ENCODE results near the gene MTERF4.

Gene MTERF4

DNA sequence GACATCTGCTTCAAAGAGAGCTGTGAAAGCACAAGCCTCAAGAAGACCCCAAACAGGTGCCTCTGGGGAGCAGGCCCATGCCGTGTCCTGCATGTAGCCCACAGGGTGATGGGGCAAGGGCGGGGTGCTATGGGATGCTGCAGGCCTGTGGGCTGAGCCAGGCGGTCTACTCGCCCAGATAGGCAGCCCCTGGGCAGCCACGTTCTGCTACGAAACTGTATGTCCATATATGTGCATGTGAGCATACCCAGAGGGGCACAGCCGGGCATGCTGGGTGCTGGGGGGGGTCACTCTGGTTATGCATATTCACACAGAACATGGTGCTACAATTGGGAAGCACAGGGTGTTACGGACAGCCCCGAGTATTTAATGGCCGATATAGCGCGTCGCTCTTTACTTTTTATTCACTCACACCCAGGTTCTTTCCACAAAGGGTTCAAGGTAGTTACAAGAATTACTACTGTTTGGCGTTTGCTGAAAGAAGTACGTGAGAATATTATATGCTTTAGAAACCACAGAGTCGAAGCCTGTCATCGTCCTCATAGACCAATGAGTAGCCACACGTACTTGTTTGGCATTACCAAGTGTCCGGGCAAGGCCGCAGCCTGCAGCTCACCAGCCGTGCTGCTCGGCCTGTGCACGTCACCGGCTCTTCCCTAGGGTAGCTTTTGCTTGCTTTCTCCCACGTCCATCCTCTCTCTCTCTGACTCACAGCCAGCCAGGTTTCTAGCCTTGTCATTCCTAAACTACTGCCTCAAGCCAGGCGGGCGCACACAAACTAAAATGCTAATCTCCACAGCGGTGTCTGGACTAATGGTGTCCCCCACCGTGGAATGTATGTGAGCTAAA is 14.4 kb downstream of the MTERF4 start:
- DNase-seq: no peak

GRCh38 chr2:241084856-241085444 is 17.1 kb downstream of the MTERF4 start:
- no peak for DNase-seq

GRCh38 chr2:241083091-241083415 is 19.0 kb downstream of the MTERF4 start:
- DNase-seq: no peak

GRCh38 chr2:241082341-241083090 is 19.6 kb downstream of the MTERF4 start:
- no peak for DNase-seq

- DNase-seq: no peak
Observed at GRCh38 chr2:241081643-241082340, 20.3 kb downstream of the MTERF4 start.

- no peak for DNase-seq
Observed at GRCh38 chr2:241081190-241081642, 20.9 kb downstream of the MTERF4 start.

- no peak for DNase-seq
Observed at GRCh38 chr2:241080405-241081189, 21.5 kb downstream of the MTERF4 start.

- DNase-seq: no peak
Observed at GRCh38 chr2:241074901-241075540, 27.1 kb downstream of the MTERF4 start.

DNA sequence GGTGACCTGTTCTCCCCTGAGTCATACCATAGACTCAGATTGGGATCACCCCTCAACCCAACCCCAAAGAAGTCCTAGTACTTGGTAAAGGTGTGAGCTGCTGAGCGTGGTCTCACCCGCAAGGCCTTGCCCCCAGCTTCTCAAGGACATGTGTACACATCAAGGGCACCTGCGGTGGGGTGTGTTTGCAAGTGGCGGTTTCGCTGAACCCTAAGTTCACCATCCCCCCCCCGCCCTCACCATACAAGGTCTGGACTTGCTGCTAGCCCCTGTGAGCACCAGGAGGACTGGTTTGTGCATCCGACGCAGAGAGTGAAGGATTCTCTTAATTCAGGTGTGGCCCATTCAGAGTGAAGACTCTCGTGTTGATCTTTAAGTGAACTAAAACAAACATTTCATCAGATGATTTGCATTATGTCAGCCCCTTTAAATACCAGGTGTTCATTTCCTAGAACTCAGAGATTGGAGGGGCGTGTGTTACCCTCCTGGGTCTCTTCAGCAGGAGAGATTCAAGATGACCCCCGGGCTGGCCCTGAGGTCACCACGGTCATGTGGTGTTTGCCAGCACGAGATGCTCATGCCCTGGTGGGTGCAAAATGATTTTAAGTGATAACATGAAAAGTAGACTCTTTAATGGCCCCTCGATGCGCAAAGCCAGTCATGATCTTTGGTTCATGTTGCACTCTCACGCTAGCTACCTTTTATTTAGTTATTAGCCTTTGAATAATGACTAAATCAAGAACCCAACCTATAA is 27.8 kb downstream of the MTERF4 start:
- no peak for DNase-seq

DNA sequence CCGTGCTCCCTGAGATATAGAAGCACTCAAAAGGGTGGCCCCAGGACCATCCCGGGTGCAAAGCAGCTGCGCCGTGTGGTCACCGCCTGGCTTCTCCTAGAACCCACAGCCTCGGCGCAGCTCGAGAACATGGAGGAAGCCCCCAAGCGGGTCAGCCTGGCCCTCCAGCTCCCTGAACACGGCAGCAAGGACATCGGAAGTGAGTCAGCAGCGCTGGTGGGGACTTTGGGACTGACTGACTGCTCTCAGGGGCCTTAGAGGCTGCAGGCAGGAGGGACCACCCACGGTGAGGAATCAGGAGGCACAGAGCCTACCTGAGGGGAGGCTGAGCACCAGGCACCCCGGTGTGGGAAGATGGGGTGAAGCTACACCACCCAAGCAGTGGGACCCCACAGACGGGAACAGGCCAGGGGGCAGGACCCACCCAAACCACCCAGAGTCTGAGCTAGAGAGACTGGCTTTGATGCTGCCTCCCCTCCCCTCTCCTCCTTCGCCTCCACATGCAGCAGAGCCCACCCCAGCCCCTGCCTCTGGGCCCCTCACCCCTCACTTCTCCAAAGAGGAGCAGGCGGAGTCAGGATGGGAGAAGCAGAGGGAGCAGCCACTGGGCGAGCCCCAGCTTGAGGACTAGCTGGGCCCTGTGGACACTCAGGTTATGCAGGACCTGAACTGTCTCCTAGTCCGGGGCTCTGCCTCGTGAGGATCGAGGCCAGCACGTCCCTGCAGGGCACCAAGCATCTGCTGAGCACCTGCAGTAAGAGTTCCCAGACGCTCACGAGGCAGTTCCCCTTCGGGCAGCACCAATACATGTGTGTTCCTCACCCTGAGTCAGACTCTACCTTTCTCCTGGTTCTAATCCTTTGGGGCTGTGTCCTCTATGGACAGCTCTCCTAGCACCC is 28.7 kb downstream of the MTERF4 start:
- no peak for DNase-seq

DNA sequence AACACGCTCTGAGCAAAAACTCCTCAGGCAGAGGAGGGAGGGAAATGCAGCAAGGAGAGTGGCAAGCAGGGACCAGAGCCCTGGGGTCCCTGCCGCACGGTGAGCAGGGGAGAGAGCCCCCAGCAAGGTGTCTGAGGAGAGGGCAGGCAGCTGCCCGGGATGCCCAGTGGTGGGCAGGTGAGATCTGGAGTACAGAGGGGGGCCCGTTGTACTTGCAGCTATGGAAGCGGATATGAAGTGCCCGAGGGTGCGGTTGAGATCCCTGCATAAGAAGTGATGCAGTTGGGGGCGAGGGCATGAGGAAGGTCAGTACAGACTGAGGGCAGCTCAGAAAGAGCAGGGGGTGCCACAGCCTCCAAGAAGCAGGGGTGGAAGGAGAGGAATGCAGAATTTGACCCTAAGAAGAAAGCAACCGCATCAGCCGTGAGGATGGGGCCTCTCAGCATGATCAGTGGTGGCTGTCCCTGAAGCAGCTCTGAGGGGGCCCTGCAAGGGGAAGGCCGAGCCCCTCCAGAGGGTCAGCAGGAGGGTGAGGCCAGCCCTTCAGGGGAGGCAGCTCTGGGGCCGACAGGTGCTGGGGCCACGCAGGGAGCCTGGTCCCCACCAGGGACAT is 29.4 kb downstream of the MTERF4 start:
- DNase-seq: no peak

DNA sequence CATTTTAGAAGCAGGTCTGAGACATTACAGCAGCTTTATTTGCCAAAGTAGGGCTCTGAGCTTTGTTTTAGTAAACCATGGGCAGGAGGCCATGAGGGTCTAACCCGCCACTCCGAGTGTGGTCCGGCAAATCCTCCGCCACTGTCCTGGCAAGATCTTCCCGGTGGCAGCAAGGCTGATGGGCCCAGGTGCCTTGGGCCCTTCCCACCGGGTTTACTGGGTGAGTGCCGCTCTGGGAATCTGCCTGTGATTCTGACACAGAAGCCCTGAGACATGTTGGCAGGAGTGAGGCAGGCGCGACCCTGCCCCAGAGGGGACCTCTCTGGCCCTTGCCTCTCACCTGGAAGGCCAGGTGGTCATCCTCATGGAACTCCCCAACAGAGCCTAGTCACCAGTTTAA is 29.9 kb downstream of the MTERF4 start:
- DNase-seq: no peak

DNA sequence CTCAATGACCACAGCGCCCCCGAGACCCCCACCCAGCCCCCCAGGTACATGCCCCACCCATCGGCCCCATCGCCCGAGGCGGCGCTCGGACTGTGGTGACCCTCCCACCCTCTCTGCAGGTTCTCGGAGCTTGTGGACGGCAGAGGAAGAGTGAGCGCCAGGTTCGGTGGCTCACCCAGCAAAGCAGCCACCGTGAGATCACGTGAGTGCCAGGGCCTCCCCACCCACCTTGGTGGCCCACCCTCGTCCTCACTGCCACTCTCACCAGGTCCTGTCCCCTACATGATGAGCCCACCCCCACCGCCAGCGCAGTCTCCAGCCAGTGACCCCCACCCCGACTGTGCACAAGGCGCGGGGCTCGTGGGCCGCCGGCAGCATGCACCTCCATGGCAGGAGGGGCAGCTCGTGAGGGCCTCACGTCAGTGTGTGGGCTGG is 30.4 kb downstream of the MTERF4 start:
- DNase-seq: no peak

DNA sequence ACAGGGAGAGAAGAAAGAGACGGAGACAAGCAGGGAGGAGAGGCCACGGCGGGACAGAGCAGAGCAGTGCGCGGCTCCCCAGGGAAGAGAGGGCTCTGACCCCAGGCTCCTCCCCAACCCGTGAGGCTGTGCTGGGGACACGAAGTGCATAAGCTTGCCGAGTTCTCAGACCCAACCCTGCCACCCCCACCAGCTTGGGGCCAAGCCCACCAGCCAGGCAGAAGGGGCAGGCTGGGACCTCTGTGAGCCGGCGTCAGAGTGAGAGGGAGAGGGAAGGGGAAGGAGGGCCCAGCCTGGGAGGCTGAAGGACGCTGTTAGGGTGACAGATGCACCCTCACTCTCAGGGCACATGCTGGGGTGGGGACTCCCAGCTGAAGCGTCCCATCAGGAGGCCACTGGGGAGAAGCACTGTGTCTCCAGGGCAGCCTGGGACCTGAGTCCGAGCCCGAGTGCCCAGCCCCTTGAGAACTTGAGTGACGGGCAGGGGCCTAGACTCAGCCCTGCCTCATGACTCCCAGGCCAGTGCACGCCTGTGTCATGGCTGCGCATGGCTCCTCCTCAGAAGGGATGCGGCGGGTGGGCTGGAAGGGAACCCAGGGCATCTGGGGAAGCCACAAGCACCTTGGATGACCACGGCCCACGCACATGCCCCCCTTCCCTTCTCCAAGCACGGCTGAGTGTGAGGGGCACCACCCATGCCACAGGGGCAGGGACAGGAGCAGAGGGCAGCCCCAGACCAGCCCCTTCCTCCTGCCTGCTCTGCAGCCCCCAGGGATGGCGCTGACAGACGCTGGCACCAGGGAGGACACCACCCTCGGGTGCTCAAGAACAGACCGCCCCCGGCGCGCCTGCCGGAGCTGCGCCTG is 31.0 kb downstream of the MTERF4 start:
- DNase-seq: no peak

DNA sequence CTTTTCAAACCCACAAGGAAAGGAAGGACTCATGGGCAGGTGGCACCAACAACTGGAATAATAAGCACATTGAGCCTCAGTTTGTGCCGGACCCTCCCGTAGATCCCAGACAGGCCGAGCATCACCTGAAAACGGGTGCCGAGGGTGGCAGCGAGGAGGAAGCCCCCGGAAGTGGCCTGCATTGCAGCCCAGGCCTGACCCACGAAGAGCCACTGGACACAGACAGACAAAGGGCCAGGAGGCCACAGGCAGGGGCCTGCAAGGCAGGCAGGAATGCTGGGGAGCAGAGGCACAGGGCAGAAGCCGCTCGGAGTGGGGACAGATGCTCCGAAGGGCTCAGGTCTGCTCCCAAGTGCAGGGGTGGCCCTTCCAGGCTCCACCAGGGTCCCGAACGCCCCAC is 31.7 kb downstream of the MTERF4 start:
- DNase-seq: no peak

- no peak for DNase-seq
Observed at GRCh38 chr2:241069821-241070281, 32.2 kb downstream of the MTERF4 start.

- no peak for DNase-seq
Observed at GRCh38 chr2:241068942-241069810, 32.9 kb downstream of the MTERF4 start.
